Heart left ventricle (tissue), 13 donors: ENCODE results near the gene MYO7B.

Source experiments
- CTCF ChIP-seq, 12 donors: fragments of 200-600 bp; sonication (generic) in 4 of 12; IDR thresholded peaks; one replicate each; pipeline versions ENCODE4 v1.5.0 to v1.8.0; 2018 to 2022; ENCODE audit warnings: antibody characterized with exemption in 12 of 12, mild to moderate bottlenecking in 5 of 12
- POLR2A ChIP-seq, 2 donors: fragments of 450-650 bp; IDR thresholded peaks; one replicate each; pipeline ENCODE4 v1.6.1; 2017; ENCODE audit warnings: antibody characterized with exemption in 2 of 2, mild to moderate bottlenecking in 2 of 2, moderate library complexity in 2 of 2
- donor health status: ischemic (EF 13 %, LVEDD 7.1; RV severe dilation, severe dysfunction).
- donor health status: DM: no; HTN: yes; CAD: no.
- donor health status: DM: no; HTN: no; CAD: no.
- donor health status: ischemic (EF 25% LVEDD 6.9; RV normal size, moderate dysfunction).
- donor health status: ischemic (EF 25% LVEDD 5.7; RV mildly dilated, moderate dysfunction).
- donor health status: ischemic (EF 35%, LVEDD 5.7; RV mildly dilated, moderate dysfunction).
- donor health status: nonischemic (EF 11% LVEDD 7.7; RV severe dilation, severe dysfunction).
- donor health status: DM: yes; HTN: yes; CAD: no.
- donor health status: PGD.
- donor health status: ischemic (EF 29% LVEDD 5.4; RV normal size, mild dysfunction).
- donor health status: nonischemic (EF 23%, LVEDD 6.1; RV moderate dilation, normal function).

DNA sequence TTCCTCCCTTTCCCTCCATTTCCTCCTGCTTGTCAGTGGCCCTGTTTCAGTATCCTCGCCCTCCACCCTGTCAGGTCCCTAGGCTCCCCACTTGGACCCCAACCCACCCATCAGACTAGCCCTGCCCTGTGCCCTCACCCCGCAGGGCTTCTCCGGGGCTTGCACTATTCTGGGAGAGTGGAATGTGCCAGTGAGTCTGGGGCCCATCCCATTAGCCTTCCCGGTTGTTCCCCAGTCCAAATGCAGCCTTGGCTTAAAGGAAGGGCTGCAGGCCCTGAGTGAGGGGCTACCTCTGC lies 45.5 kb downstream of the MYO7B start:
- no peak for TF ChIP-seq CTCF (IDR thresholded peaks at IDR 0.05)
- TF ChIP-seq POLR2A (IDR thresholded peaks at IDR 0.05), result no peak
